ENCODE results near the gene JDP2. TPM values are rescaled to one million over a fixed set of nuclear protein-coding genes. Genes with fewer than 3 reads are reported as not detected.

Gene JDP2
- total and polyA plus RNA-seq, 2 of the 4 experiments (the other 2 are of a cell fraction), result 35.7 to 38.4 TPM

DNA sequence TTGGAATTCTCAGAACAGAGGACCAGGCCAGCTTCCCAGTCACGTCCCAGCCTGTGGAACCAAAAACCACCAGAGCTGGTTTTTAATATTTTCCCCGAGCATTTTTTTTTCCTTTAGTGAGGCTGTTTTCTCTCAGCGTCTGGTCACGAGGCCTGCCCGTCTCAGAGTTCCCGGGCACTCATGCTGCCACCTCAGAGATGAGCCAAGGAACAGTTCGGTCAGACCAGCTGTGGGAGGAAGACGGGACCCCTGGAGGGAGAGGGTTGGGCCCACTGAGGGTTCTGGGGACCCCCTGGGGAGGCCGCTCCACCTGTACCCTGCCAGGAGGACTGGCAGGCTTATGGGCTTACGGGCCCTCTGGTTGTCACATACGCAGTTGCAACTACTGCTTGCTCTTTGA is 39.9 kb downstream of the JDP2 start:
- no peak overlapping the region for H2AK5ac ChIP-seq (ENCODE audit: low read depth, low read length)
- in situ Hi-C loops (cut with MboI; ENCODE audit: low sequenced_read_pairs) (no loop called here), intact Hi-C loops (cut with micrococcal nuclease) (no loop called here), dilution Hi-C loops (cut with HindIII; ENCODE audit: low sequenced_read_pairs, unreplicated experiment) (no loop called here)
- peaks cover 78% of the 10 kb centered on the region for H4K20me1 ChIP-seq (ENCODE audit: insufficient read depth, low read length)
- H2AFZ ChIP-seq (replicated peaks; ENCODE audit: low read length, poor library complexity), result no peak overlapping the region
- H3K4me2 ChIP-seq (ENCODE audit: low read depth, low read length), result no peak overlapping the region
- H3K36me3 ChIP-seq (ENCODE audit: control insufficient read depth, insufficient read depth, low read length), result peaks cover 70% of the 10 kb centered on the region
- no peak overlapping the region for H4K5ac ChIP-seq (ENCODE audit: low read depth, low read length)
- no peak overlapping the region for H2AK9ac ChIP-seq (replicated peaks; ENCODE audit: low read depth, low read length, poor library complexity)
- H3K56ac ChIP-seq (ENCODE audit: extremely low read depth, insufficient read depth, low read length), result no peak overlapping the region
- peaks cover 9% of the 10 kb centered on the region for H3K9me1 ChIP-seq (ENCODE audit: insufficient read depth, low read length)
- no peak overlapping the region for H3K18ac ChIP-seq (ENCODE audit: low read depth, low read length)
- no peak overlapping the region for H3K4ac ChIP-seq (ENCODE audit: low read depth, low read length)
- H2BK5ac ChIP-seq (ENCODE audit: low read depth, low read length, poor library complexity, severe bottlenecking), result no peak overlapping the region
- H3K4me3 ChIP-seq (ENCODE audit: insufficient read depth, low read depth, low read length), result no peak overlapping the region
- TF ChIP-seq MAFK (IDR thresholded peaks at IDR 0.05; ENCODE audit: low read depth, low read length), result no peak
- TF ChIP-seq MXI1 (IDR thresholded peaks at IDR 0.05; ENCODE audit: borderline replicate concordance, low read depth, low read length), result no peak
- no peak for TF ChIP-seq CHD1 (IDR thresholded peaks at IDR 0.05; ENCODE audit: low read depth, low read length)
- no peak for TF ChIP-seq POLR2A (IDR thresholded peaks at IDR 0.05; ENCODE audit: low read depth, low read length)
- TF ChIP-seq RCOR1 (IDR thresholded peaks at IDR 0.05; ENCODE audit: insufficient replicate concordance, low read length), result no peak
- no peak for TF ChIP-seq NFE2L2 (IDR thresholded peaks at IDR 0.05; ENCODE audit: low read depth, low read length)
- TF ChIP-seq, protein P1, sequence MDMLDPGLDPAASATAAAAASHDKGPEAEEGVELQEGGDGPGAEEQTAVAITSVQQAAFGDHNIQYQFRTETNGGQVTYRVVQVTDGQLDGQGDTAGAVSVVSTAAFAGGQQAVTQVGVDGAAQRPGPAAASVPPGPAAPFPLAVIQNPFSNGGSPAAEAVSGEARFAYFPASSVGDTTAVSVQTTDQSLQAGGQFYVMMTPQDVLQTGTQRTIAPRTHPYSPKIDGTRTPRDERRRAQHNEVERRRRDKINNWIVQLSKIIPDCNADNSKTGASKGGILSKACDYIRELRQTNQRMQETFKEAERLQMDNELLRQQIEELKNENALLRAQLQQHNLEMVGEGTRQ (IDR thresholded peaks at IDR 0.05; ENCODE audit: low read depth, low read length), result no peak
- no peak for TF ChIP-seq RFX5 (IDR thresholded peaks at IDR 0.05; ENCODE audit: low read depth, low read length)
- no peak for TF ChIP-seq BHLHE40 (IDR thresholded peaks at IDR 0.05; ENCODE audit: low read depth, low read length)
- H3K27me3 ChIP-seq (ENCODE audit: control insufficient read depth, insufficient read depth, low read length), result no peaks in the 10 kb centered on the region
- no peak overlapping the region for H2BK15ac ChIP-seq (ENCODE audit: low read depth, low read length)
- H3K9me3 ChIP-seq (ENCODE audit: control insufficient read depth, insufficient read depth, low read length), result no peaks in the 10 kb centered on the region
- H3K79me1 ChIP-seq (ENCODE audit: low read depth in 1 of 2, low read length in 2 of 2), result peaks cover 21 to 74% of the 10 kb centered on the region in 2 experiments
- POLR2A ChIA-PET (ENCODE audit: unreplicated experiment), result no interaction called here
- 100% methylated on average over 4 of the region's 11 CpGs; no CpG with 5 or more reads in 1 of the 2 experiments for WGBS, 2 experiments (ENCODE audit: extremely low coverage in 2 of 2, insufficient read length in 1 of 2)
- H3K23ac ChIP-seq (ENCODE audit: low read depth, low read length), result no peak overlapping the region
- H3K4me1 ChIP-seq (ENCODE audit: control insufficient read depth, insufficient read depth, low read length), result no peaks in the 10 kb centered on the region; the same call in 1 of the 2 replicates
- no peak overlapping the region for H3K9ac ChIP-seq (ENCODE audit: low read depth, low read length)
- CTCF ChIA-PET, result no interaction called here
- ATAC-seq (ENCODE audit: low read depth) (no peak), DNase-seq (no peak)
- H2BK120ac ChIP-seq (ENCODE audit: low read depth, low read length), result no peak overlapping the region
- H3K27ac ChIP-seq (ENCODE audit: insufficient read depth, low read length), result no peak overlapping the region
- H2BK20ac ChIP-seq (ENCODE audit: low read depth, low read length), result no peak overlapping the region
- no peak overlapping the region for H4K91ac ChIP-seq (ENCODE audit: insufficient read depth, low read depth, low read length)
- H3K14ac ChIP-seq (replicated peaks; ENCODE audit: low read depth, low read length), result no peak overlapping the region
- no TSS peak for BruUV-seq (replicated peaks)
- no peak overlapping the region for H4K8ac ChIP-seq (ENCODE audit: low read depth in 2 of 2, low read length in 2 of 2)
